HG03432 (cell line): ENCODE data around the gene NTRK3.

Experiments used
- ATAC-seq: cut with Tn5 transposase; IDR thresholded peaks from one replicate; pipeline ENCODE4 v1.9.1; 2021; ENCODE audit warnings: mild to moderate bottlenecking, moderate library complexity; ENCODE audit not compliant: unreplicated experiment

Gene NTRK3

GRCh38 chr15:88258093-88258641, 1.6 kb upstream of the NTRK3 start:
- no peak for ATAC-seq

- ATAC-seq: no peak
These were observed 963 bp upstream of the NTRK3 start for GRCh38 chr15:88257311-88258092.

GRCh38 chr15:88255484-88256278, 858 bp downstream of the NTRK3 start:
- ATAC-seq: no peak

- no peak for ATAC-seq
These were observed 1.5 kb downstream of the NTRK3 start for GRCh38 chr15:88255087-88255483.

GRCh38 chr15:88252441-88252840, 4.1 kb downstream of the NTRK3 start:
- no peak for ATAC-seq

GRCh38 chr15:88250826-88251225, 5.7 kb downstream of the NTRK3 start:
- no peak for ATAC-seq

- no peak for ATAC-seq
These were observed 7.3 kb downstream of the NTRK3 start for GRCh38 chr15:88249220-88249619.

- ATAC-seq: no peak
These were observed 8.6 kb downstream of the NTRK3 start for GRCh38 chr15:88247914-88248313.

- peak; percentile 87 for ATAC-seq
These were observed 9.7 kb downstream of the NTRK3 start for GRCh38 chr15:88246666-88247446.

GRCh38 chr15:88246081-88246480, 10.5 kb downstream of the NTRK3 start:
- ATAC-seq: no peak

GRCh38 chr15:88243895-88244787, 12.4 kb downstream of the NTRK3 start:
- no peak for ATAC-seq

GRCh38 chr15:88242586-88243555, 13.7 kb downstream of the NTRK3 start:
- no peak for ATAC-seq

GRCh38 chr15:88241461-88241860, 15.1 kb downstream of the NTRK3 start:
- ATAC-seq: no peak

- no peak for ATAC-seq
These were observed 15.5 kb downstream of the NTRK3 start for GRCh38 chr15:88241060-88241459.

- no peak for ATAC-seq
These were observed 16.9 kb downstream of the NTRK3 start for GRCh38 chr15:88239594-88239993.

GRCh38 chr15:88238618-88239430, 17.7 kb downstream of the NTRK3 start:
- ATAC-seq: no peak

GRCh38 chr15:88234711-88235110, 21.8 kb downstream of the NTRK3 start:
- ATAC-seq: no peak

- no peak for ATAC-seq
These were observed 22.6 kb downstream of the NTRK3 start for GRCh38 chr15:88233921-88234320.
